ENCODE data around the gene STPG3.
A peak's percentile ranks its signal among the peaks of the same experiment; 100 is the strongest.

STPG3 gene

GRCh38 chr9:137250329-137251193 is 525 bp upstream of the STPG3 start:
- H3K4me3 Mint-ChIP-seq: no peak overlapping the region
- no peaks in the 10 kb centered on the region for H3K9me3 Mint-ChIP-seq
- no peak for DNase-seq
- H3K4me1 Mint-ChIP-seq: peaks cover 49% of the 10 kb centered on the region
- H3K36me3 Mint-ChIP-seq (ENCODE audit: low read depth): no peaks in the 10 kb centered on the region
- peaks cover 10% of the 10 kb centered on the region for H3K27me3 Mint-ChIP-seq (ENCODE audit: low read depth, poor library complexity)
- H3K27ac Mint-ChIP-seq: no peak overlapping the region
- TF ChIP-seq, protein P1, sequence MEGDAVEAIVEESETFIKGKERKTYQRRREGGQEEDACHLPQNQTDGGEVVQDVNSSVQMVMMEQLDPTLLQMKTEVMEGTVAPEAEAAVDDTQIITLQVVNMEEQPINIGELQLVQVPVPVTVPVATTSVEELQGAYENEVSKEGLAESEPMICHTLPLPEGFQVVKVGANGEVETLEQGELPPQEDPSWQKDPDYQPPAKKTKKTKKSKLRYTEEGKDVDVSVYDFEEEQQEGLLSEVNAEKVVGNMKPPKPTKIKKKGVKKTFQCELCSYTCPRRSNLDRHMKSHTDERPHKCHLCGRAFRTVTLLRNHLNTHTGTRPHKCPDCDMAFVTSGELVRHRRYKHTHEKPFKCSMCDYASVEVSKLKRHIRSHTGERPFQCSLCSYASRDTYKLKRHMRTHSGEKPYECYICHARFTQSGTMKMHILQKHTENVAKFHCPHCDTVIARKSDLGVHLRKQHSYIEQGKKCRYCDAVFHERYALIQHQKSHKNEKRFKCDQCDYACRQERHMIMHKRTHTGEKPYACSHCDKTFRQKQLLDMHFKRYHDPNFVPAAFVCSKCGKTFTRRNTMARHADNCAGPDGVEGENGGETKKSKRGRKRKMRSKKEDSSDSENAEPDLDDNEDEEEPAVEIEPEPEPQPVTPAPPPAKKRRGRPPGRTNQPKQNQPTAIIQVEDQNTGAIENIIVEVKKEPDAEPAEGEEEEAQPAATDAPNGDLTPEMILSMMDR (IDR thresholded peaks at IDR 0.05): no peak

- no peak overlapping the region for H3K27ac Mint-ChIP-seq
- H3K4me3 Mint-ChIP-seq: no peak overlapping the region
- peaks cover 57% of the 10 kb centered on the region for H3K4me1 Mint-ChIP-seq
- H3K27me3 Mint-ChIP-seq (ENCODE audit: low read depth, poor library complexity): peaks cover 7% of the 10 kb centered on the region
- H3K36me3 Mint-ChIP-seq (ENCODE audit: low read depth): no peaks in the 10 kb centered on the region
- H3K9me3 Mint-ChIP-seq: no peaks in the 10 kb centered on the region
- TF ChIP-seq, protein P1 (IDR thresholded peaks at IDR 0.05): no peak
- DNase-seq: no peak
Observed at GRCh38 chr9:137251490-137252268, 593 bp downstream of the STPG3 start.

- H3K4me1 Mint-ChIP-seq: peaks cover 49% of the 10 kb centered on the region
- H3K4me3 Mint-ChIP-seq: peak overlapping the region; percentile 60
- TF ChIP-seq, protein P1 (IDR thresholded peaks at IDR 0.05): no peak
- no peaks in the 10 kb centered on the region for H3K27me3 Mint-ChIP-seq (ENCODE audit: low read depth, poor library complexity)
- no peaks in the 10 kb centered on the region for H3K36me3 Mint-ChIP-seq (ENCODE audit: low read depth)
- no peak overlapping the region for H3K27ac Mint-ChIP-seq
- DNase-seq: no peak
- no peaks in the 10 kb centered on the region for H3K9me3 Mint-ChIP-seq
Observed at GRCh38 chr9:137252555-137253506, 1.7 kb downstream of the STPG3 start.

- no peak for DNase-seq
- Mint-ChIP-seq H3K27ac (peak overlapping the region; percentile 92), H3K9me3 (no peaks in the 10 kb centered on the region), H3K27me3 (ENCODE audit: low read depth, poor library complexity) (no peaks in the 10 kb centered on the region), H3K36me3 (ENCODE audit: low read depth) (peaks cover 8% of the 10 kb centered on the region), H3K4me1 (peaks cover 46% of the 10 kb centered on the region), H3K4me3 (peak overlapping the region; percentile 93)
- TF ChIP-seq, protein P1 (IDR thresholded peaks at IDR 0.05): no peak
Observed at GRCh38 chr9:137253717-137254623, 2.9 kb downstream of the STPG3 start.

Data from nephron progenitor cell (in vitro differentiated cells).